GM12878 (cell line): ENCODE data around the gene SNRPA. TPM values are rescaled to one million over a fixed set of nuclear protein-coding genes. Genes with fewer than 3 reads are reported as not detected.

Experiments used
- ATAC-seq: fragments of 200-7000 bp; cut with Tn5 transposase; 3 replicates; pipeline ENCODE4 v1.9.1; 2020; ENCODE audit warnings: mild to moderate bottlenecking, moderate library complexity
- BruUV-seq: library from RNA; stranded (reverse); fragments of 400-500 nt; replicated peaks from 2 replicates; lab custom pipeline; 2021; lab: Mats Ljungman, UMichigan
- CTCF ChIA-PET: fragments of 300-600 bp; sonication (Branson Sonifier 250); formaldehyde crosslinking; extraction: SDS; loops from one replicate; lab custom pipeline; 2021; ENCODE audit warnings: inconsistent platforms; lab: Yijun Ruan, JAX
- POLR2A ChIA-PET: fragments of 350-600 bp; formaldehyde crosslinking; extraction: SDS; loops from one replicate; lab custom pipeline; 2021; ENCODE audit warnings: inconsistent platforms; lab: Charles Lee
- RAD21 ChIA-PET: fragments of 300-600 bp; sonication (Branson Sonifier 250); formaldehyde crosslinking; loops from one replicate; lab custom pipeline; 2023; ENCODE audit warnings: antibody characterized with exemption; ENCODE audit not compliant: unreplicated experiment; lab: Charles Lee
- SMC1A ChIA-PET: fragments of 300-600 bp; sonication (Branson Sonifier 250); formaldehyde crosslinking; loops from one replicate; lab custom pipeline; 2023; ENCODE audit not compliant: unreplicated experiment, uncharacterized antibody; lab: Charles Lee
- DNase-seq: peaks from one replicate; pipeline ENCODE4 v3.0.0-alpha.2; 2011; ENCODE audit warnings: low read depth, low spot score
- FAIRE-seq: peaks from 3 replicates; lab custom pipeline; 2011; peaks lifted over from hg19 to GRCh38; lab: Jason Lieb, UNC
- H2AFZ ChIP-seq: 2 replicates; pipeline ENCODE4 v1.6.0; 2011; ENCODE audit warnings: low read depth, low read length, control low read depth; ENCODE audit not compliant: control insufficient read depth
- H3K27ac ChIP-seq: 2 replicates; pipeline ENCODE4 v1.5.1; 2011; ENCODE audit warnings: control low read depth; ENCODE audit not compliant: control insufficient read depth, insufficient read depth
- H3K27me3 ChIP-seq, 2 experiments: replicated peaks in 1 of 2; 2 replicates each; pipeline versions ENCODE4 v1.6.0 to v1.6.1; 2011; ENCODE audit warnings: low read length in 1 of 2; ENCODE audit not compliant: control insufficient read depth in 2 of 2, insufficient read depth in 2 of 2
- H3K36me3 ChIP-seq, 2 experiments: 2 replicates each; pipeline ENCODE4 v1.5.1; 2011; ENCODE audit warnings: low read length in 1 of 2; ENCODE audit not compliant: control insufficient read depth in 2 of 2, insufficient read depth in 2 of 2
- H3K4me1 ChIP-seq: 2 replicates; pipeline ENCODE4 v1.6.1; 2011; ENCODE audit warnings: mild to moderate bottlenecking, low read length, moderate library complexity, mixed read lengths; ENCODE audit not compliant: control insufficient read depth, insufficient read depth
- H3K4me2 ChIP-seq: 2 replicates; pipeline ENCODE4 v1.6.0; 2011; ENCODE audit warnings: control low read depth; ENCODE audit not compliant: control insufficient read depth, insufficient read depth
- H3K4me3 ChIP-seq: fragments of 200-600 bp; sonication (generic); 2 replicates; pipeline ENCODE4 v1.5.1; 2016
- H3K79me2 ChIP-seq: 2 replicates; pipeline ENCODE4 v1.6.0; 2011; ENCODE audit warnings: low read length; ENCODE audit not compliant: control insufficient read depth, insufficient read depth
- H3K9ac ChIP-seq: 2 replicates; pipeline ENCODE4 v1.8.0; 2011; ENCODE audit warnings: low read length, control low read depth, mixed read lengths; ENCODE audit not compliant: control insufficient read depth, insufficient read depth
- H3K9me3 ChIP-seq: replicated peaks from 3 replicates; pipeline ENCODE4 v1.5.1; 2011; ENCODE audit warnings: mild to moderate bottlenecking, low read length; ENCODE audit not compliant: control insufficient read depth, insufficient read depth
- H4K20me1 ChIP-seq: 2 replicates; pipeline ENCODE4 v1.6.0; 2011; ENCODE audit not compliant: control insufficient read depth, insufficient read depth
- CBX3 ChIP-seq: fragments of 200-600 bp; sonication (generic); IDR thresholded peaks from 2 replicates; pipeline ENCODE4 v1.6.1; 2016; ENCODE audit warnings: low read depth, borderline replicate concordance
- GABPA ChIP-seq: IDR thresholded peaks from 2 replicates; pipeline ENCODE4 v1.6.1; 2014; ENCODE audit warnings: antibody characterized with exemption, low read depth, mild to moderate bottlenecking, inconsistent platforms
- IRF3 ChIP-seq: fragments of 450-650 bp; IDR thresholded peaks from 2 replicates; pipeline ENCODE4 v1.6.1; 2014; ENCODE audit warnings: mild to moderate bottlenecking
- SIN3A ChIP-seq: IDR thresholded peaks from 2 replicates; pipeline ENCODE4 v1.6.1; 2012; ENCODE audit warnings: low read depth, low read length, improper control_type of control experiment
- WGBS: methylation state at CpG from one replicate; pipeline ENCODE4 v1.1.6; 2016; ENCODE audit warnings: low lambda C conversion rate; ENCODE audit not compliant: insufficient replicate concordance, insufficient coverage; ENCODE audit errors: missing lambda C conversion rate; 5-methylcytosine and 5-hydroxymethylcytosine counted together
- in situ Hi-C: fragments of 300-500 bp; cut with MboI; formaldehyde crosslinking; loops from 9 replicates; pipeline ENCODE4 v1.14.3; 2018; ENCODE audit warnings: mixed read lengths
- intact Hi-C: fragments of 100-400 bp; cut with micrococcal nuclease; formaldehyde crosslinking; loops from one replicate; pipeline ENCODE4 v1.14.2; 2022; ENCODE audit not compliant: unreplicated experiment
- polyA plus RNA-seq, 11 experiments: library from polyadenylated mRNA; depleted of rRNA in 4 of 11; unstranded in 6 of 11; stranded (reverse) in 5 of 11; fragments of >200 nt; fragmentation: Nextera tagmentation in 4 of 11; fragmentation: Illumina TruSeq in 1 of 11; extraction: Ambion mirVana in 4 of 11; extraction: Trizol in 1 of 11; gene quantifications; 1 replicate in 1 of 11; 2 replicates in 10 of 11; pipeline versions ENCODE4 v1.2.1 to v1.2.3, GENCODE V29; 2011 to 2016; ENCODE audit warnings: inconsistent platforms in 2 of 11, missing spikeins in 2 of 11, low read depth in 1 of 11
- total RNA-seq, 4 experiments: library from RNA; depleted of rRNA in 3 of 4; stranded (reverse); fragments of >200 nt in 3 of 4; fragmentation: Illumina TruSeq in 1 of 4; extraction: Trizol in 1 of 4; gene quantifications; 2 replicates each; pipeline versions ENCODE4 v1.2.1 to v1.2.3, GENCODE V29; 2013 to 2021

The SNRPA gene
- total and polyA plus RNA-seq, 10 of the 15 experiments (the other 5 are each of a cell fraction or from before 2014, with no cell fraction given): 14.8 to 299 (median 202) TPM

GRCh38 chr19:40714441-40715299 is 36.3 kb upstream of the SNRPA start (continued):
- TF ChIP-seq GABPA (peak; percentile 55), IRF3 (peak; percentile 63; the same call in 1 of the 2 replicates)
- TF ChIP-seq, all 136 proteins: peak for 22

DNA sequence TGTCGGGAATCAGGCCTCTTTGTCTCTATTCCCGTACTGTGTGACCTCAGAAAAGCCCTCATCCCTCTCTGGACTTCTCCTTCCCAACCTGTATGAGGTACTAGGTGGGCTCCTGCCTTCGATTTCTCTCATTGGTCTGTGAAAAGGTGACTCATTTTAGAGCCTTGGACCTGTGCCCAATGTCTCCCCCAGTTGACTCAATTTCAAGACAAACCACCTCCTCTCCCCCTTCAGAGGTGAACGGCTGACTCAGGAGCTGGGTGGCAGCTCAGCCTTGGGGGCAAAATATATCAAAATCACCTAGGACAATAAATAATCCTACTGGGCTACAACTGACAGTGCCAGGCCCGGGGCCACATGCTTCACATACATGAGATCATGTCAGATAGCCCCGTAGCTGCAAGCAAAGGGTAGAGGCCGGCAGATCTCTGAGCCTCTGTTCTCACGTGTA is 34.9 kb upstream of the SNRPA start:
- WGBS: 2% methylated on average over 8 of the region's 8 CpGs
- CTCF ChIA-PET: interaction anchor here (1.0 to 1.8 kb wide), 6 partner anchors 32 to 90 kb away, joined by 3 to 10 read pairs (median 4); partner anchors contain the start of genes ACTMAP, RAB4B and SNRPA
- Histone ChIP-seq H4K20me1 (no peaks in the 10 kb centered on the region), H3K79me2 (peaks cover 43% of the 10 kb centered on the region), H3K27me3 (no peaks in the 10 kb centered on the region), H3K4me2 (peak overlapping the region; percentile 94), H3K9me3 (no peaks in the 10 kb centered on the region), H3K27ac (peak overlapping the region; percentile 94), H2AFZ (peak overlapping the region; percentile 67), H3K36me3 (peaks cover 0 to 4% of the 10 kb centered on the region in 2 experiments; a peak in 1 of 4 replicates), H3K4me3 (peak overlapping the region; percentile 79), H3K9ac (peak overlapping the region; percentile 91), H3K4me1 (peaks cover 18% of the 10 kb centered on the region)
- in situ Hi-C loops (no loop called here), intact Hi-C loops (loop anchor here (1.0 to 2.0 kb wide), 3 partner anchors 35 to 83 kb away; partner anchors contain the start of genes ACTMAP, EGLN2, RAB4B and SNRPA)
- RAD21 ChIA-PET: interaction anchor here (0.7 to 2.4 kb wide), 6 partner anchors 35 to 91 kb away, joined by 3 to 28 read pairs (median 6); partner anchors contain the start of genes ACTMAP, EGLN2, RAB4B and SNRPA
- 0 out of 2 replicates have a peak, but pooled peaks have one; percentile 54 for TF ChIP-seq SIN3A
- no peak for TF ChIP-seq CBX3
- ATAC-seq (peak; percentile 0; the same call in 1 of the 3 replicates), DNase-seq (peak; percentile 26), FAIRE-seq (no peak)
- no TSS peak for BruUV-seq
- SMC1A ChIA-PET: interaction anchor here (0.9 to 2.4 kb wide), 8 partner anchors 29 to 103 kb away, joined by 3 to 13 read pairs (median 8); partner anchors contain the start of genes ACTMAP, RAB4B and SNRPA
- POLR2A ChIA-PET: interaction anchor here (0.7 to 2.4 kb wide), 8 partner anchors 14 to 83 kb away, joined by 3 to 39 read pairs (median 5); partner anchors contain the start of genes ACTMAP, EGLN2, MIA and RAB4B
